CD4-positive, alpha-beta T cell treated with Interleukin-4 for 4 hours (primary cell): ENCODE results near the gene STK17B.
"Not testable (repeated sequence)": the region's sequence is repeated elsewhere in the genome, so short reads cannot be mapped to it uniquely, and the experiment has no call there.

Experiments
- DNase-seq: peaks from one replicate; pipeline ENCODE4 v3.0.0-alpha.2; 2020

Gene STK17B

GRCh38 chr2:196171248-196171871 is at the start of gene STK17B:
TSS of gene STK17B (minus strand) at chr2:196171578. CDS start at chr2:196163383, 8,195 bp downstream.
- peak; percentile 98 for DNase-seq

DNA sequence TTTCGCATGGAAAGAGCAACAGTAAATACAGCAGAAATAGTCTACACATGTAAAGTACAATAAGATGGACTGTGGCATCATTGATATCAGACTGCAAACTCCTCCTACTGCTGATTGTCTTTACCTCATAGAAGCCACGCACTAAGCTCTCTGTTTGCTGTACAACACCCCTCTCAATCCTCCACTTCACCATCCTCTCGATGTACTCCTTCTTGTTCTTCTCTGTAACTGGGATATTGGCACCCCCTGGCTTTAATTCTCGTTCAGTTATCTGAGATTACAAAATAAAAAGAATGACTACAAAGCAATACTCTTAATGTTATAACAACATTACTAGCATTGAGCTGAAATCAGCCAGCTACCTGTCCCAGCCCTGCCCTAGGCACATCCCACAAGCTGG is 49.3 kb upstream of the STK17B start:
- peak; percentile 65 for DNase-seq

DNA sequence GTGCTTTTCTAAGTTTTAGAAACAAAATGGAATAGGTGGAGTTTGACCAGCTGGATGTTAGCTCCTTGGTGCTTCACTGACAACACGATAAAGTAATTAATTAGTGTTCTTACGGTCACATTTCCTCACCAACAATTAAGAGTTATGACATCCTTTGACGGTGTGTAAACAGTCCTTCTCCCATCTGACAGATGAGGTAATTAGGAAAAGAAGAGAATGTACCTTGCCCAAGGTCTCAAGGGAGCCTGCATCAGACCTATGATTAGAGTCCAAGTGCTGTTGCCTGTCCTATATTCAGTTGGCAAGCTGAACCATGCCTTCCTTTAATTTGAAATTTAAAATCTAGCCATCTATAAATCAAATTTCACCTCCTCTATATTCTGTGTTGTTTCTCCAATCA is 48.3 kb upstream of the STK17B start:
- DNase-seq: no peak

DNA sequence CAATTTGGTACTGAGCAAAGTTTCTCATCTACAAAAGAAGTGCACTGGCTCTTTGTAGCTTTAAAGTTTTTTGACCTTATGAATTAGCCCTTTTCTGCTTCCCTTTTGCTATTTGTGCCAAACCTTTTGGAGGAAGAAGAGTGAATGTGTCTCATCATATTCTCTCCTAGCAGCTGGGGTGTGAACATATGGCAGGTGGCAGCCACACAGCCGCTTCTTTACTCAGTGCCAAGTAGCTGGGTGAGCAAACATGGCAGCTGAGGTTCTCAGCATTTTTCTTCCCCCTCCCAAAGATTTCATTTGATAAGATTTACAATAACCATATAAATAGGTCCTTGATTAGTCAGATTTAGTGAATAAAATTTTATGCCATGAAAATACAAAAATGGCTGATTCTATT is 46.7 kb upstream of the STK17B start:
- DNase-seq: no peak

DNA sequence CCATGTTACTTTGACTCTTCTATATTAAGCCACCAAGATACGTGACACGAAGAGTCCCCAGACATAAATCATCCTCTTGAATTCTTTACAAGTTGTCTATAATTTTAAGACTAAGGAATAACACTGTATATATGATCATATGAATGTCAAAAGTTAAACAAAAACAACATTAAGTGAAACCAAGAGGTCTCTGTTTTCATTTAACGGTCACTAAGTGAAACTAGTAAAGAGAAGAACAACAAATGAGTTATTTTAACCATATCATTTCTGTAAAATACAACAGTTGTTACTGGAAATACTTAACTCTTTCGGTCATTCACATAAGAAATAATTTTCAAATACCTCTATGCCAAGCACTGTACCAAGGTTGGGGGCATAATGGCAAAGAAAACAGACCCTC is 45.7 kb upstream of the STK17B start:
- DNase-seq: no peak

- no peak for DNase-seq
Measured at GRCh38 chr2:196215376-196215775, 44.0 kb upstream of the STK17B start.

DNA sequence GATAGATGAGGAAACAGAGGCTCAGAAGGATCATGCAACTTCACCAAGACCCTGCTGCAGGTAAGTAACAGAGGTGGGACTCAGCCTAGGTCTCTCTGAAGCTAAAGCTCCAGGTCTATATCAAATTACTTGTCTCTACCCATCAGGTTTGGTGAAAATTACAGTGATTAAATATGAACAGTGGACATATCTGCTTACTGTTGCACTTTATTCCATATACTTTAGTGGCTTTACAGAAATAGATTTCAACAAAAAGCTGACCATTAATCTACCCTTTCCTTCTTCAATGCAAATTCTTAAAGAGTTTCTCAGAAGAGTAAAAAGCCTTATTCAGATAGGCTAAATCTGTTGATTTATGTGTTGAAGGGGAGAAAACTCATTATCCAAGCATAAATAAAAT is 42.8 kb upstream of the STK17B start:
- DNase-seq: no peak

- DNase-seq: peak; percentile 34
Measured at GRCh38 chr2:196213252-196213980, 42.0 kb upstream of the STK17B start.

DNA sequence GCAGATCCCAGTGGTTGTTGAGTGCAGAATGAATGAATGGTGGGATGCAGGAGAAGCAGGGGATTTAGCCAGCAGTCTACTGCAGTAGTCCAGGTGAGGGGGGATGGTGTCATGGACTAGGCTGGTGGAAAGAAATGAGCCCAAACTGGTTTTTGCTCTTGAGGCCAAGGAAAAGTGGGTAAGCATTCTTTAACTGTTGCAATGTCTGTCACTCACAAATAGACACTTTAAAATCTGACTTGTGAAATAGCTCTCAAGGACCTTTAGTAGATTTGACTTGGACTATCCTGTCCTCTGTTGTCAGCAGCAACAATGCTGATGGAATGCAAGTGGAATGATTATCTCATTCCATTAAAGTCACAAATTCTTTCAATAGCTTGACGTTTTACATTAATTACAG is 37.5 kb upstream of the STK17B start:
- no peak for DNase-seq

DNA sequence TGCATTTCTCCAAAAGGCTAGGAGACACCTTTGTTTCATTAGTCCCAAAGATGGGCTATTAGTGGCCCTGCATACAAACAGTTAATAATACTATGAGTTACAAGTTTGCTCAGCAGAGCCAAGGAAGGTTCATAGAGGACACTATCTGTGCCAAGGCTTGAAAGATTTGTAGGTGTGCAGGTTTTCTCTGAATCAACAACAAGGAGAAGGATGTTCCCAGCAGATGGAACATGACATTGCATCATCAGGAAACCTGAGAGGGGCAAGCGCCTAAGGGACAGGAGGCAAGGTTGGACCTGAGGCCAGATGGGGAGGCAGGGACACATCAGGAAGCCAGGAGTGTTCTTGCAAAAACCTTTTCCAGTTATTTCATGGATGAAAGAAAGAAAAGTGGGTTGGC is 35.4 kb upstream of the STK17B start:
- DNase-seq: no peak

DNA sequence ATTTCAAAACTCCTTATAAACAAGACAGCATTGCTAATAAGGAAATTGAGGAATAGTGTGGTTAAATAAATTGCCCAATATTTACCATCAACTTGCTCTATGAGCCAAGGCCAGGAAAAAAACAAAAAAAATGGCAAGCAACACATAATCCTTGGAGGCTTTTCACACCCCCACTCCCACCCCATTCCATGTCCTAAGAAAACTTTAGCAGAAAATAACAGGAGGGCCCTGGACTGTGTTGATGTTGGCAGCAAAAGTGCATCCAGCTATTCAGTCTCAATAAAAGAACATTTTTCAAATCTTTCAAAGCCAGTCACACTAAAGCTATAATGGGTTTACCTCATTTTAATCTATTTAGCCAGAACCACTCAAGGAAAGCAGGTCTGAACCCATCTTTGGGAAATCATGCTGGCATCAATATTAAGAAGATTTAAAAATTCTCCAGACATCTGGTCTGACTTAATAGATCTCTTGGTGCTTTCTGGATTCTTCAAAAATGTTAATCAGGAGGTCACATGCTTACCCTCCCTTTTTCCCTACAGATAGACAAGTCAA is 34.6 kb upstream of the STK17B start:
- DNase-seq: no peak

DNA sequence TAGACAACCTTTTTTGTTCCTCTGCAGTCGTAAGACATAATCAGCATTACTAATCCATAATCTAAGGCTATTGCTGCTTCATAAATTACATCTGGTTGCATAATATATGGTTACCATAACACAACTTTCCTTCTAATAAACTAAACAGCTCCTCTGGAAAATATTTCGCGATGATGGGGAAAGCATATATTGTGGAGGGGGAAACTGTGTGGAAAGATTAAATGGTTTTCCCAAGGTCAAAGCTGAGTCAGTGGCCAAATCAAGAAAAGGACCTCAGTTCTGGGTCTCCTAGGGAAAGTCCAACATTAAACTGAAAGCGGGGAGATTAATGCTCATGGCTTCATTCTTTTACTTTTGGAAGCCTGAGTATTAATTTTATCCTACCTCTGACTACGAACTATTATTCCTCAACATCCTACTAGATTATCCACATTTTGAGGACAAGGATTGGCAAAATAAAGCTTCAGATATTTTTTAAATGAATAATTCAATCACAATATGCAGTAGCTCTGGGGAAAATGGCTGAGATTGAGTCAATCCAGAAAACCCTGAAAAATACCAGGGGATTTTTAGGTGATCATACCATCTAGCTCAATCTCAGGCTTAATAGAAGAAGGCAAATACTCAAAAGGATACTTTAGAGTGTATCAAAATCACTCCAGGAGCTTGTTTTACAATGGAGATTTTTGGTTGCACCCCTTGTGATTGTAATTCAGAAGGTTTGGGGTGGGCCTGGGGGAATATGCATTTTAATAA is 33.8 kb upstream of the STK17B start:
- DNase-seq: no peak

DNA sequence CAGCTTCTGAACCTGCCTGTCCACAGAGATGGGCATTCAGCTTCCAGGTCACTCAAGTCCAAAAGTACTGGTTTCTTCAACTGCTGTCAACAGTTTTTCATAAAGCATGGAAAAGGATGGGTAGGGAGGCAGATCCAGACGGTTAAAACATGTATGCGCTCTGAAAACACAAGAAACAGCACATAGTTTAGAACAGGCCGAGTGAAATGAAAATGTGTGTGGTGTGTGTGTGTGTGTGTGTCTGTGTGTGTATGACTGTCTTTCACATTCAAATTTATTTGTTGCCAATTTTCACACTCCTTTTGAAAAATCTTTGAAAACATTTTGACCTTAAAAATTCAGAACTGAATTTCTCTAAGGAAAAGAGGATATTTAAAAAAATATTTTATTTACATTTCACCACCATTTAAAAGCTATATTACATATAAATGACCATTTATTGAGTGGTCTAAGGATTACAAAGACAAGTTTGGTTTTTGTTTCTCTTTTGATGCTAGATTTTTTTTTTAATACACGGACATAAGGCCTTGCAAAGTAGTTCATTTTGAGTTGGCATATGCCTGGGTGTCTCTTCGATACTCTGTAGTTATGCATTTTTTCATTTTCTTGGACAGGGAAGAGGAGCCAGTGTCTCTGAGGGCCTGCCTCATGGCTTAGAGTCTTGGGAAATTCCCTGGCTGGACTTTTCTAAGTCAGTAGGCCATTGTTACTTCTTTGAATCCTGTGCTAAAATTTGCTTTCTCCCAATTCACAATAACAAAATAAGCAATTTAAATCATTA is 30.0 kb upstream of the STK17B start:
- DNase-seq: peak; percentile 25

- DNase-seq: peak; percentile 72
Measured at GRCh38 chr2:196200557-196200956, 29.2 kb upstream of the STK17B start.

GRCh38 chr2:196195758-196196157 is 24.4 kb upstream of the STK17B start:
- no peak for DNase-seq

- no peak for DNase-seq
Measured at GRCh38 chr2:196195302-196195701, 23.9 kb upstream of the STK17B start.

DNA sequence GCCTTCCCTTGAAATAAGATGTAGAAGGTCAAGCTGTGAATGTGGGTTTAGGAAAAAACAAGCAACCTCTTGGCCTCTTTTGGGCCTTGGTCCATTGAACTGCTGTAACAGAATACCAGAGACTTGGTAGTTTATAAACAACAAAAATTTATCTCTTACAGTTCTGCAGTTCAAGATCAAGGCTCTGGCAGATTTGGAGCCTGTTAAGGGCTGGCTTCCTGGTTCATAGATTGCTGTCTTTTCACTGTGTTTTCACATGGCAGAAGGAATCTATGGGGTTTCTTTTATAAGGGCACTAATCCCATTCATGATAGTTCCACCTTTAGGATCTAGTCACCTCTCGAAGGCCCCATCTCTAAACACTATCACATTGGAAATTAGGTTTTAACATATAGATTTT is 20.2 kb upstream of the STK17B start:
- no peak for DNase-seq

DNA sequence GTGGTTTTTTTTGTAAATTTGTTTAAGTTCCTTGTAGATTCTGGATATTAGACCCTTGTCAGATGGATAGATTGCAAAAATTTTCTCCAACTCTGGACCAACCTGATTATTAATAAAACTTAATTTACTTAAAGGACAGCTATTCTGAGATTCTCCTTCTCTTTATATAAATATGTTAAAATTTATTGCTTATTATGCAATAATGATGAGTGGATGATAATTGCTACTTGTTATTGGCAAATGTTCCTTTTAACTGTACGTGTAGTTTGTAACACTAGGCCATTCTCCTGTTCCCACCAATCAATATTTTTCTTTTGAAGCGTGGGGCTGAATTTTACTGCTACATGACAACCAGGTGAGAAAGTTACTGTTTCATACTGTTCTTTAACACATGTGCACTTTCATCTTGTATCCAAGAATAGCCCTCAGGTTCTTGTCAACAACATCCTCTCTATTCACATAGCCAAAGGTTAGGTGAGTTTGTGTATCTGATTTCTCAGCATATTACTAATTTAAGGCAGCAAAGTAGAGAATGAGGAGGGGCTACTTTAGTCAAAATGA is 16.6 kb upstream of the STK17B start:
- no peak for DNase-seq

- not testable (repeated sequence) for DNase-seq
Measured at GRCh38 chr2:196187175-196187700, 15.9 kb upstream of the STK17B start.

DNA sequence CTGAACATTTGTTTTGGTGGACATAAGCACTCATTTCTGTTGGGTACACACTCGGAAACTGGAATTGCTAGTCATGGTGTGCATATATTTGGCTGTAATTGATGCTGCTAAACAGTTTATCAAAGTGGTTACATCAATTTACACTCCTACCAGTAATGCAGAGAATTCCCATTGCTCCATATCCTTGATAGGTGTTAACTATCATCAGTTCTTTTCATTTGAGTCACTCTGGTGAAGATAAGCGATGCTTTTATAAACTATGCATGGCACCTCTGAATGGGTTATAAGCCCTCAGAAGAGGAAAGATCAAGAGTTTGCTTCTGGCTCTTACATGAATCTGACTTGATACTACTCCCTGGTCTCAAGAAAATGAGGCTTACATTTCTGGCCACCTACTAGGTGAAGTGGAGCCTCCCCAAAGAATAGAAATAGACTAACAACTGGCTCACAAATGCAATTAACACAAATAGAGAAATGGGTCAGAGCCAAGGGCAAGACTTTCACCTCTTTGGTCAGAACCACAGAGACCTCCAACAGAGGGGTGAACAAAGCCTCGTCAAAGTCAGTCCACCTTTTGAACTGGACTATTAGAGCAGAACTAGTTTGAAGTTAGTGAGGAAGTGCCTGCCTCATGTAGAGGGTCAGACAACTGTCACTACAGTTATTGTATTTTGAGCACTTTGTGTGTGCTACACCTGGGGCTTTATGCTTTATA is 15.0 kb upstream of the STK17B start:
- DNase-seq: no peak

DNA sequence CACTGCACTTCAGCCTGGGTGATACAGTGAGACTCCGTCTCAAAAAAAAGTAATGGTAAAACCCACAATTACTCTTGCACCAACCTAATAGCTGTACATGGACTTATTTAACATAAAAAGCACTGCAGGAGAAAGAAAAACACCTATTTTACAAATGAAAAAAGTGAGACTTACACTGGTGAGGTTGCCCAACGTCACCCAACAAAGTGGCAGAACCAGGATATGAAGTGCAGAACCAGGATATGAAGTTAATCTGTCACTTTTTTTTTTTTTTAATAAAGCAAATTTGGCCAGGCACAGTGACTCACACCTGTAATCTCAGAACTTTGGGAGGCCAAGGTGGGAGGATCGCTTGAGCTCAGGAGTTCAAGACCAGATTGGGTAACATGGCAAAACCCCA is 13.5 kb upstream of the STK17B start:
- no peak for DNase-seq
